ENCODE data around the gene ITPA. TPM values are rescaled to one million over a fixed set of nuclear protein-coding genes. Genes with fewer than 3 reads are reported as not detected.

Gene ITPA
- total and polyA plus RNA-seq, 2 of the 13 experiments (the other 11 are each of a cell fraction or from before 2014, with no cell fraction given): 60.1 to 103 TPM

GRCh38 chr20:3238616-3239025, 29.3 kb downstream of the ITPA start (continued):
- TF ChIP-seq ZNF124 (CRISPR knock-in tag; IDR thresholded peaks at IDR 0.05): no peak
- peak; percentile 45; the same call in 1 of the 2 replicates for TF ChIP-seq POGK (CRISPR knock-in tag; conservative IDR thresholded peaks at IDR 0.05)
- no peak for TF ChIP-seq ZNF570 (CRISPR knock-in tag; IDR thresholded peaks at IDR 0.05; ENCODE audit: borderline replicate concordance)
- peak; percentile 89; the same call in 1 of the 2 replicates for TF ChIP-seq TMF1 (CRISPR knock-in tag; IDR thresholded peaks at IDR 0.05; ENCODE audit: low read depth)
- TF ChIP-seq TEF (CRISPR knock-in tag; IDR thresholded peaks at IDR 0.05): 0 out of 2 replicates have a peak, but pooled peaks have one; percentile 13
- TF ChIP-seq ZNF761 (CRISPR knock-in tag; conservative IDR thresholded peaks at IDR 0.05): 0 out of 2 replicates have a peak, but pooled peaks have one; percentile 35
- peak; percentile 56; the same call in 1 of the 2 replicates for TF ChIP-seq ZNF879 (CRISPR knock-in tag; IDR thresholded peaks at IDR 0.05)
- peak; percentile 20 for TF ChIP-seq DBP (CRISPR knock-in tag; IDR thresholded peaks at IDR 0.05; ENCODE audit: not compliant biosample characterization)
- 0 out of 2 replicates have a peak, but pooled peaks have one; percentile 46 for TF ChIP-seq SNAI1 (CRISPR knock-in tag; IDR thresholded peaks at IDR 0.05; ENCODE audit: borderline replicate concordance)
- TF ChIP-seq ZNF672 (CRISPR knock-in tag; IDR thresholded peaks at IDR 0.05): no peak
- no peak for TF ChIP-seq NFATC3 (CRISPR knock-in tag; IDR thresholded peaks at IDR 0.05)
- TF ChIP-seq ZNF737 (CRISPR knock-in tag; IDR thresholded peaks at IDR 0.05; ENCODE audit: borderline replicate concordance): 0 out of 2 replicates have a peak, but pooled peaks have one; percentile 63
- 0 out of 2 replicates have a peak, but pooled peaks have one; percentile 70 for TF ChIP-seq ZNF333 (CRISPR knock-in tag; IDR thresholded peaks at IDR 0.05; ENCODE audit: borderline replicate concordance)
- TF ChIP-seq GABPB1 (CRISPR knock-in tag; IDR thresholded peaks at IDR 0.05): peak; percentile 9; the same call in 1 of the 2 replicates
- peak; percentile 44 for TF ChIP-seq SAP130 (CRISPR knock-in tag; IDR thresholded peaks at IDR 0.05; ENCODE audit: low read depth)

Measured in HepG2 (cell line).